GM19099 (cell line): Measurements from ENCODE around the gene PCNX1.
A peak's percentile ranks its signal among the peaks of the same experiment; 100 is the strongest.

Experiments used
- POLR2A ChIP-seq: IDR thresholded peaks from 3 replicates; pipeline ENCODE4 v1.6.1; 2011; ENCODE audit warnings: low read depth; ENCODE audit not compliant: insufficient read length; ENCODE audit errors: extremely low read depth

Gene PCNX1

DNA sequence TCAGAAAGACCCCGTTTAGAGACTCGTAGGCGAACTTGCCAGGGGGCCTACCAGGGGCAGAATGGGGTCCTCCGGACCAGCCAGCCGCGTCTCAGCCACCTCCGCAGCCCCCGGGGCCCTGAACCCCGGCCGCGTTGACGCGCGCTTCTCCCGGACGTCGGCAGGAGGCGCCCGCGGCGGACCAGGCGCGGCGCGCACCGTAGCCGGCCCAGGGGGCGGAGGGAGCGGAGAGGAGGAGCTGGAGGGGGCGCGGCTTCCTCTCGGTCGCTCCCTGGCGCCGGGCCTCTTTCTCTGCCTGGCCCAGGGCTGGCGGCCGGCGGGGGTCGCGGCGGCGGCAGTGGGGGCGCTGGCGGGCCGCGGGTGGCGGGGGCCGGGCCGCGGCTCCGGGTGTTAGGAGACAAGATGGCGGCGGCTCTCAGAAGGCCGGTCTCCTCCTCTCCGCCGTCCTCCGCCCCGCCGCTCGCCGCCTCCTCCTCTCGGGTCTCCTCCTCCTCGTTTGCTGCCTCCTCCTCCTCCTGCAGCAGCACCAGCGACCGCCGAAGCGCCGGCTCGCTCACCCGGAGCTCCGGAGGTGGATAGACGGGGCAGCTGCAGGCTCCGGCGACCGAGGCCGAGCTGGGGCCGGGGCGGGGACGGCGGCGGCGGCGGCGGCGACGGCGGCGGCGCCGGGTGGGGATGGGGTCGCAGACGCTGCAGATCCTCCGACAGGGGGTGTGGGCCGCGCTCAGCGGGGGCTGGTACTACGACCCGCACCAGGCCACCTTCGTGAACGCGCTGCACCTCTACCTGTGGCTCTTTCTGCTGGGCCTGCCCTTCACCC, at the start of gene PCNX1:
Gene PCNX1, plus strand, starts transcription at position 284 of the 820 bp plus-strand sequence. Its CDS starts 392 bp downstream, at position 676.
- TF ChIP-seq POLR2A = peak; percentile 36

DNA sequence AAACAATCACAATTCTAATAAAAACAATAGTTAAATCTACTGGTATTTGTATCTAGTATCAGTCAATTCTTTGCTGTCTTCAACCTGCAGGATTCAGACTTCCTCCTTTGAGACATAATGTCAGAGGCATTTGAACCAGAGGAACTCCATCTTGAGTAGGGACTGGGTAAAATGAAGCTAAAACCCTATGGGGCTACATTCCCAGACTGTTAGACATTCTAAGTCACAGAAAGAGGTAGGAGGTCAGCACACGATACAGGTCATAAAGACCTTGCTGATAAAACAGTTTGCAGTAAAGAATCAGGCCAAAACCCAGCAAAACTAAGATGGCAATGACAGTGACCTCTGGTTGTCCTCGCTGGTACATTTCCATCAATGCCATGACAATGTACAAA, 49.8 kb upstream of the PCNX1 start:
- TF ChIP-seq POLR2A = no peak

DNA sequence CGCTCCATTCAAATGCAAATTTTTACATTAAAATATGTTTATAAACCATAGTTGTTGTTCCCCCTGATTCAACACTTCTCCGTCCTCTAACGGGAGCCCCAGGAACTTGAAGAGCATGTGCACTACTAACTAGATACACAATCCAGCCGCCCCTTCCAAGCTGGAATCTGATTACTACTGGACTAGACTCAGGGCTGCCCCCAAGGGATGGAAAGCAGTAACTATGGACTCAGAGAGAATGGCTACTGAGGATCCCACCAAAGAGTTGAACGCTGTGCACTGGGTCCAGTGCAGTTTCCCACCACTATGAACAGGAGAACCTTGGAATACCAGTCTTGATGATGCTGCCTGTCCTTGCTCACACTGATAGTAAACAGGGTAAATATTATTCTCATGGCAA, 48.6 kb upstream of the PCNX1 start:
- TF ChIP-seq POLR2A = no peak

DNA sequence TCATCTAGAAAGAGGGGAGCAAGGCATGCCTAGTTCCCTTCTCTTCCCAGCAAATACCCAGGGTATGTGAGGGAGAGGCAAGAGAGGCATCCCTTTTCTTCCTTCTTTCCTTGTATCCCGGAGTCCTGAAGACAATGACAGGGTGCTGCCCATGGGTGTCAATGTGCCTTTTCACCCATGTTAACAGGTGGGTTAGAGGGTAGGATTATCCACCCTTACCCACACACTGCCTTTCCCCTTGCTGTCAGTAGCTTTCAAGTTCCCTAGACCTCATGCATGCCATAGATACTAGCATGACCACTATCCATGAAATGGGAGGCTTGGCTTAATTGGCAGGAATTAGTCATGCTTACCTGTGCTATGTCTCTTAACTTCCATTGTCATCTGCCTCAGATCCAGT, 36.3 kb upstream of the PCNX1 start:
- no peak for TF ChIP-seq POLR2A

DNA sequence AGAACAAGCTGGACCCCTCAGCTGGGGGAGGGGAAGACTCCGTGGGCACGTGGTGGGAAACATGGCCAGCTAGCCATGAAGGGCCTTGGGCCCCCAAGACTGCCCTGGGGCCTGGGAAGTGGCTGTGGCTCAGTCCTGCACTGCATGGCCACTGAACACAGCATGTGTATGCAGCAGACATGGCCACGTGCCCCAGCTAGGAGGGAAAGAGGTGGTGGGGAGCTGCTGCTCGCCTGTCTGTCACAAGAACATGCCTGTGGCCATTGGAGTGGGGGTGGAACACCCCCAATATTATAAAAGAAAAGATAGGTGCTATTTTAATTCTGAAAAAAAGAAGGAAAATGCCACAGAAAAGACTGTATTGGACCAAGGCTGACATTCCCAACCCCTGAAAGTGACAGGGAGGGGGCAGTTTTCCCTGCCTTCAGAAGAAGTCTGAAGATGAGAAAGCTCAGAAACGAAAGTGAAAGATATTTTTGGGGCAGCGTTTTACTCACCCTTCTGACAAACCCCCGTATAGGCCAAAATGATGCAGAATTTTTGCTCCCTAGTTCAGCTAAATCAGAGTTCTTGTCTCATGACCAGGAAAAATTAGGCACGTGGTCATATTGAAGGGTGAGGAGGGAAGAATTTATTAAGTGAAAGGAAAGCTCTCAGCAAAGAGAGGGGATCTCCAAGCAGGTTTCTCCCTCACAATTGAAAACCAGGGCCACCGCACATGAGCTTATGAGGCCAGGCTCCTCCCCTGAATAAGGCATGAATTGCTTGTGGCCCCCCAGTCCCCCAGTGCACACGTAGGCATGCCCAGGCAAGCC, 35.2 kb upstream of the PCNX1 start:
- TF ChIP-seq POLR2A = no peak

DNA sequence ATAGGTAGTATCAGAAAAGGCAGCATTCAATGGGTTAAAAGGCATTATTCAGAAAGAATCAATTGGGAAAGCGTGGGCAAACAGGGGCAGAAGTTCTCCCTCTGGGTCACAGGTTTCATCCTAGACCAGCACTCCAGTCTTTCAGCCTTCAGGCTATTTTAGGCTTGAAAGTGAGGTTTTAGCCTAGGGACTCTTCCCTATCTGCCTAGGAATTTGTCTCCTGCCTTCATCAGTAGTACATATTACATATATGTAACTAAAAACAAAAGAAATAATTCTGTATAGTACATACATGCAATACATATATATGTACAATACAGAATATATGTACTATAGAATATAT, 34.6 kb upstream of the PCNX1 start:
- no peak for TF ChIP-seq POLR2A

DNA sequence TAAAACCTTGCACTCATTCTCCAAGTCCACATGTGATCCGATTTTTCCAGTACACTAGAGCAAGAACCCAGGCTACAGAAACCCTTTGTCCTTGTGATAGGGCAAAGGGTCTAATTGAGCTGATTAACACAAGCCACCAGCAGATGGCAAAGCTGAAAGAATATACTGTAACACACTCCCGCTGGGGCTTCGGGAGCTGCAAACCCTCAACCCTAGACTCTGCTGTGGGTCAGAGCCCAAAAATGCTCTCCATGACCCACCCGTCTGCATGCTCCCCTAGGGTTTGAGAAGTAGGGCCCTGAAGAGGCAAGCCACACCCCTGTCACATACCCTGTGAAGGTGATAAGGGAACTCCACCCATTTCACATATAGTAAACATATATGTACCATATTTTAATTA, 33.6 kb upstream of the PCNX1 start:
- TF ChIP-seq POLR2A = no peak

DNA sequence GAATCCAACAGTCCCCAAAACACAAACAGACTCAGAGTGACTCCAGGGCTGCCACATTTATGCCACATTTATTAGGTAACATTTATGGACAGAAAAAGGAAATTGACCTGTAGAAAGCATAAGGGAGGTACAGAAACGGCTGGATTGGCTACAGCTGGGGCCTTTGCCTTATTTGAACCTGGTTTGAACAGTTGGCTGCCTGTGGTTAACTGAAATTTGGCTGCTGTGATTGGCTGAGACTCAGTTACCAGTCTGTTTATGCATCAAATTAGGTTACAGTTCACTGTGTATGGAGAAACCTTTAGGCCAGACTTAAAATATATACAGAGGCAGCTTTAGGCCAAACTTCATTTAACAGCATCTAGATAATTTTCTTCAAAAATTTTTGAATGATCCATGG, 27.8 kb upstream of the PCNX1 start:
- no peak for TF ChIP-seq POLR2A

DNA sequence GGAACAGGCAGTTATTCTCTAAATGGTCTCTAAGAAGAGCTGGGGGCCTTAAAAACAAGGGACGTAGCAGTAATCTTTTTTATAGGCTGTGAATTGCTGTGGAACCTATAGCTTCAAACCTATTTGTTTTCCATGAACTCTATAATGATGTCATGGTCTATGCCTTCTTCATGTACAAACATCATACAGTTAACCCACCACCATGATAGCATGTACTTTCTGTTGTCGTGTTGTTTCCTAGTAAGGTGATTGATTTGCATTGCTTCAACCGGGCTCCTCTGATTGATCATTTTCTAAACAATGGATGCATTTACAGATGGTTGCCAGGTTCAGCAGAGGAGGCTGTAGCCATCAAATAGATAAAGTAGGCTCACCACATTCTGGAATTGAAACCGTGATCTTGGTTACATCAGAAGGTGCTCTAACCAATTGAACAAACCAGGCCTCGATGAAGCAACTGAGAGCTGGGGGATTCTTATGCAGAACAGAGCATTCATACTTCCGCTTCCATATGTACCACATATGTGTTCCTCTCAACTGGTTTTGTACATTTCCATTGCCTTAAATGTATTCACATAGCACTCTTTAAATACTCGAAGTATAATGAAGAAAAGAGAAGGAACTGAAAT, 25.6 kb upstream of the PCNX1 start:
- TF ChIP-seq POLR2A = no peak

DNA sequence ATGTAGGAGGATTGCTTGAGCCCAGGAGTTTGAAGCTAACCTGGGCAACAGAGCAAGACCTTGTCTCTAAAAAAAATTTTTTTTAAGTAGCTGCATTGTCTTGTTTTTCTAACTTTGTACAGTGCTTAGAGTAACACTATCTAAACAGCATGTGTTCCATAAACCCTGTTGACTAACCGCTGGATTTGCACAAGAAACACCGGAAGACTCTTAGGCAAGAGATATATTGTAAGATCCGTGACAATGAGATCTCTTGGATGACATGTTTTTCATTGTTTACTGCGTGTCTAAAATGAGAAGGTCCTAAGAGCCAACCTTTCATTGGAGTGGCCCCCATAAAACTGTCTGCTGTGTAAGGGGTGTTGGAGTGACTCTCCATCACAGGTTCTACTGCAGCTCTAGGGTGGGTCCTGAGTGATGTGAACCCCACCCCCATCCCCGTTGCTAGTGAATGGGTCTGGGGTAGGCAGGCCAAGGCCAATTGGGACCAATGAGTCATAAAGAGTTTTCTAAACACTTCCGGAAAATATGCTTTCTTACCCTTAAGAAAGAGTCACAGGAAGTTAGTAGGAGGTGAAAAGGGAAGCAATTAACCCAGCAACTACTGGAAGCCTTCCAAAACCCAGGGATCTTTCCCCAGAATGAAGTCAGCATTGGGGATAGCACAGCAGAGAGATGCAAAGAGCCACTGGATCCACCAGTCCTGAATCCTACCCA, 24.3 kb upstream of the PCNX1 start:
- no peak for TF ChIP-seq POLR2A

DNA sequence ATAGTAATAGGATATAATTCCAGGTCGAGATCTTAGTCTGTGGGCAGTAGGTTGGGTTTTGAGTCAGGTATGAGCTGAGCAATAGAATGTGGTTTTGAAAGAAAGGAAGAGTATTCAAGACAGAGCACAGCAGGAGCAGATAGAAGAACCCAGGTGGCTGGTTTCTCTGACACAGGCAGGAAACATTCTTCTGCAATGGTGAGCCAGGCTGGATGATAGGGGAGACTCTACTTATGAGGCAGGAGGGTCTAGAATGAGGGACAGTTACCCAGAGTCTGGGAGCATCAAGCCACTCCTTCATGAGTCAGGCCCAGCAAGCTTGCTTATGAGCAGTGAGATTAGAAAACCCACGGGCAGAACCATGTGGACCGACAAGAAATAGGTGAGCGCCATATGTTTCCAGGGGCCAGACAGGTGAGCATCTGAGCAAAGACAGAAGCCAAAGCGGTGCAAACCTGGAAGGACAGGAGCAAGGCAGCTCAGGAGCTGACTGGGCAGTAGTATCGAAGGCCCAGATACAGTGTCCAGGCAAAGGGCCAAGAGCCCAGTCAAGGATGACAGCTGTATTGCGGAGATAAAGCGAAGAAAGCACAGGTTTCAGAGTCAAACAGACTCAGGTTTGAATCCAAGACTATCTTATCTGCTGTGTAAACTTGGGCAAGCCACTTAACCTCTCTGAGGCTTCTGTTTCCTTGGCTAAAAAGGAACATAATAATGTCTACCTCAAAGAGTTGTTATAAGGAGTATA, 22.5 kb upstream of the PCNX1 start:
- TF ChIP-seq POLR2A = no peak

DNA sequence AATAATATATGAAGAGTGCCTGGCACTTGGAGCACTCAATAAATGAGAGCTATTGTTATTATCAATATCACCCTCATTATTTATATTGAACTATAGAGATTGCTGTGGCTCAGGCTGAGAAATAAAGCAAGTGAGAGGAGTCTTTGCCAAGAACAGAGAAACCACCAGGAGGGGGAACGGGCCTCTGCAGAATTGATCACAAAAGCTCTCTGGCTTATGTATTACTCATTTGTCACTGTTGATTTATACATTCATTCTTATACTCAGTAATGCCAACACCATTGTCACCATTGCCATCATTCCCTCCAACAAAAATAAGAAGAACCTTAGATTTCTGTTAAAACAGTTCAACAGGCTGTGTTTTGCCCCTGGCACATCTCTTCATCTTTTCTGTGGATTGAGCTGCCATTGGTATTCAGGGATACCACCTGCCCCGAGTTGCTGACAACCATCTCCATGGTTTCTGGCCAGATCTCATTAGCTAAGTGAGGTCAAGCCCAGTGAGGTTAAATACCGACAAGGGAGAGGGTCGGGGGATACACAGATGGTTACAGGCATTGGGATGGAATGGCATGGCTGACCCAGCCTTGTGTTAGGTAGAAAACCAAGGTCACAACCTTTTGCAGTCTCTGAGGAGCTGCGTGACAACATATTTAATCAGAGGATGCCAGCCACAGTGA, 21.8 kb upstream of the PCNX1 start:
- no peak for TF ChIP-seq POLR2A

DNA sequence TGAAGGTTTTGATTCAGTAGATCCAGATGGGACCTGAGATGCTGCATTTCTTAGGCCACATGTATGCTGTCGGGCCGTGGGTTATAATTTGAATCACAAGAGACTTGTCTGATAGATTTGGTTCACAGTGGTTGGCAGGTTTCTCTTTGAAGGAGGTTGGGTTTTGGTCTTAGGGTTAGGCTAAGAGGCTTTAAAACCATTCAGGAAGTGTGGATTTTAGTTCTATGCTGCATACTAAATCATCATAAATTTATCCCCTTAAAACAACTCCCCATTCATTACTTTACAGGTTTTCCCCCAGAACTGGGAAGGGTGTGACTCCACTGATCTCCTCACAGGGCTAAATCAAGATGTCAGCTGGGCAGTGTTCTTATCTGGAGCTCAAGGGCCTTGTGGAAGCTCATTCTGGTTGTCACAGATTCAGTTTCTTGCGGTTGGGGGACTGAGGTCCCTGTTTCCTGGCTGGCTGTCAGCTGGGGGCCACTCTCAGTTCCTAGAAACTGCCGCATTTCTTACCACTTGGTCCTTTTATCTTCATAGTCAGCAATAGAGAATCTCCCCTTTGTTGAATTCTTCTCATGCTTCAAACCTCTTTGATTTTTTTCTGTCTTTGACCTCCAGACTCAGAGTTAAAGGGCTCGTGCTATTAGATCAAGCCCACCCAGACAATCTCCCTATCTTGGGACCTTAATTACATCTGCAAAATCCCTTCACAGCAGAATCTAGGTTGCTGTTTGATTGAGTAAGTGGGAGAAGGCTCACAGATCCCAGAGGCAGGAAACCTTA, 20.6 kb upstream of the PCNX1 start:
- TF ChIP-seq POLR2A = peak; percentile 53

DNA sequence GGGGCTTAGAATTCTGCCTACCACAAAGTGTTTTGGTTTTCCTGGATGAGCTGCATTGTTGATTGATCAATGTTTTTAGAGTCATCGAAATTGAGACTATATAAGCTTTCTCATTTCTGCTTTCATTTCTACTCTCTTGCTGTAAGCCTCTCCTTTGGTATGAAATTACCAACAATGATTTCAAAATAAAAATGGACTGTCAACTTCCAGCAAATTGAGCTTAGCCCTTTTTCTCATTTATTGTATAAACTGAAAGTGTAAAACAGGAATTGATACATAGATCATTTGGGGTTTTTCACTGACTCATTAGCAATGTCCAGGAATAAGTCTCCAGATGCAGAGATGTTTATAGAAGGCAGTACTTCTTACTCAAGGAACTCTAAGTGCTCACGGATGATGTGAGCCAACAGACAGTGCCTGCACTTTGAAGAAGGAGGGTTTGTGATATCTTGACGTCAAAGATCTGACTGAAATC, 20.0 kb upstream of the PCNX1 start:
- TF ChIP-seq POLR2A = peak; percentile 38
